ENCODE results near the gene CEL. TPM values are rescaled to one million over a fixed set of nuclear protein-coding genes. Genes with fewer than 3 reads are reported as not detected.
"Not testable (repeated sequence)": the region's sequence is repeated elsewhere in the genome, so short reads cannot be mapped to it uniquely, and the experiment has no call there.

Gene CEL
- 10 to 100 TPM in 2 of 4 donors, 1 to 10 TPM in 1, under 1 TPM in 1; 0.38 to 31.2 (median 8.4) TPM for total RNA-seq

DNA sequence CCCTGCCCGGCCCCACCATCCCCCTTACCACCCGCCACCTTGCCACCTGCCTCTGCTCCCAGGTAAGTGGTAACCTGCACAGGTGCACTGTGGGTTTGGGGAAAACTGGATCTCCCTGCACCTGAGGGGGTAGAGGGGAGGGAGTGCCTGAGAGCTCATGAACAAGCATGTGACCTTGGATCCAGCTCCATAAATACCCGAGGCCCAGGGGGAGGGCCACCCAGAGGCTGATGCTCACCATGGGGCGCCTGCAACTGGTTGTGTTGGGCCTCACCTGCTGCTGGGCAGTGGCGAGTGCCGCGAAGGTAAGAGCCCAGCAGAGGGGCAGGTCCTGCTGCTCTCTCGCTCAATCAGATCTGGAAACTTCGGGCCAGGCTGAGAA lies at the start of gene CEL:
TSS of gene CEL (plus strand) at position 218 of the 382 bp plus-strand sequence. CDS start at position 240, 22 bp downstream.
- 74% methylated on average over 4 of the region's 9 CpGs; no CpG with 5 or more reads in 1 of the 2 donors for WGBS, 2 donors
- DNase-seq (ENCODE audit: low spot score in 2 of 2); H3K4me3 ChIP-seq (ENCODE audit: low read depth, poor library complexity, severe bottlenecking); intact Hi-C loops (cut with DNase I; ENCODE audit: low total_unique reads): not testable (repeated sequence)

GRCh38 chr9:133014696-133015095 lies 47.1 kb upstream of the CEL start:
- no peak overlapping the region for H3K4me3 ChIP-seq (ENCODE audit: low read depth, poor library complexity, severe bottlenecking)
- intact Hi-C loops (cut with DNase I; ENCODE audit: low total_unique reads) = no loop called here
- no peak for DNase-seq (ENCODE audit: low spot score in 2 of 2)
- TF ChIP-seq, protein P1, sequence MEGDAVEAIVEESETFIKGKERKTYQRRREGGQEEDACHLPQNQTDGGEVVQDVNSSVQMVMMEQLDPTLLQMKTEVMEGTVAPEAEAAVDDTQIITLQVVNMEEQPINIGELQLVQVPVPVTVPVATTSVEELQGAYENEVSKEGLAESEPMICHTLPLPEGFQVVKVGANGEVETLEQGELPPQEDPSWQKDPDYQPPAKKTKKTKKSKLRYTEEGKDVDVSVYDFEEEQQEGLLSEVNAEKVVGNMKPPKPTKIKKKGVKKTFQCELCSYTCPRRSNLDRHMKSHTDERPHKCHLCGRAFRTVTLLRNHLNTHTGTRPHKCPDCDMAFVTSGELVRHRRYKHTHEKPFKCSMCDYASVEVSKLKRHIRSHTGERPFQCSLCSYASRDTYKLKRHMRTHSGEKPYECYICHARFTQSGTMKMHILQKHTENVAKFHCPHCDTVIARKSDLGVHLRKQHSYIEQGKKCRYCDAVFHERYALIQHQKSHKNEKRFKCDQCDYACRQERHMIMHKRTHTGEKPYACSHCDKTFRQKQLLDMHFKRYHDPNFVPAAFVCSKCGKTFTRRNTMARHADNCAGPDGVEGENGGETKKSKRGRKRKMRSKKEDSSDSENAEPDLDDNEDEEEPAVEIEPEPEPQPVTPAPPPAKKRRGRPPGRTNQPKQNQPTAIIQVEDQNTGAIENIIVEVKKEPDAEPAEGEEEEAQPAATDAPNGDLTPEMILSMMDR (IDR thresholded peaks at IDR 0.05) = no peak
- TF ChIP-seq POLR2A (IDR thresholded peaks at IDR 0.05) = no peak
- 86% methylated on average over 5 of the region's 5 CpGs for WGBS, 2 donors

DNA sequence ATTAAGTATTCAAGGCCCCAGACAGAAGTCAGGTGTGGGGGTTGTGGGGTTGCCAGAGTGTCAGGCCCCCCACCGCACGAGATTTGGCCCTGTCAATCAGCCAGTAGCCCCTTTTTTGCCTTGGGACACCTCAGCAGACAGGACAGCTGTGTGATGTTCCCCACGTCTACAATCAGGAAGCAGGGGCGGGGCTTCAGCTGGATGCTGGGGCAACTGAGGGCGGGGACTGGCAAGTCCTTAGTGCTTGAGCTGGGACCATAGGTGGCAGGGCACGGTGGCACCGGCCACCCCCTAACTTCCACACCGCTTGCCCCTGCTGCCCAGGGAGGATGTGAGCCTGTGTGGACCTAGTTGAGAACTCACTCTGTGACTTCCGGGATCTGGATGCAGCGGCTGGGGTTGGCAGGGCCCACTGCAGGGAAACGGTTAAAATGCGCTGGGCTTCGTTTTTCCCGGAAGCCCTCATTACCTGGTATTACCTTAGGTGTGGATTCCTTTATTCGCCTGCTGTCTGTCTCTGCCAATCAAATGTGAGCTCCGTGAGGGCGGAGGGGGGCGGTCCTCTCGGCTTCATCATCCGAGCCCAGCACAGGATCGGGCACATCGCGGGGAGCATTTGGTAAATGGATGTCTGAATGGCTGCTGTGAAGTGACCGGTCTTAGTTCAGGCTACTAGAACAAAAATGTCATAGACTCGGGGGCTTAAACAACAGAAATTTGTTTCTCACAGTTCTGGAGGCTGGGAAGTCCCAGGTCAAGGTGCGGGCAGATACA lies 38.5 kb upstream of the CEL start:
- H3K4me3 ChIP-seq (ENCODE audit: low read depth, poor library complexity, severe bottlenecking) = no peak overlapping the region
- DNase-seq (ENCODE audit: low spot score in 2 of 2) = no peak
- TF ChIP-seq POLR2A (IDR thresholded peaks at IDR 0.05) = no peak
- TF ChIP-seq, protein P1 (IDR thresholded peaks at IDR 0.05) = no peak
- intact Hi-C loops (cut with DNase I; ENCODE audit: low total_unique reads) = no loop called here
- WGBS, 2 donors = 66 to 71% methylated on average over 26 of the region's 26 CpGs

DNA sequence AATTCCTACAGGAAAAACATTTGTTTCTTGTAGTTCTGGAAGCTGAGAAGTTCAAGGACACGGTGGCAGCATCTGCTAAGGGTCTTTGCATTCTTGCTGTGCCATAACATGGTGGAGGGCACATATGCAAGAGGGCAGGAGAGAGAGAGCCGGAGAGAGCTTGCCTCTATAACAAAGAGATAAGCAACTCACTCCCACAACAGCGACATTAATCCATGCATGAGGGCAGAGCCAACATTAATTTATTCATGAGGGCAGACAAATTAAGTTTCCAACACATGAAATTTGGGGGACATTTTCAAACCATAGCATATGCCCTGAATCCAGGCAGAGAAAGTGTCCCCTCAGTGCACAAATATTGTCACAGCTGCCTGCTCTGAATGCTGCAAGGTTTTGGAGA lies 35.4 kb upstream of the CEL start:
- H3K4me3 ChIP-seq (ENCODE audit: low read depth, poor library complexity, severe bottlenecking) = no peak overlapping the region
- DNase-seq (ENCODE audit: low spot score in 2 of 2) = no peak
- WGBS, 2 donors = 49 to 62% methylated on average over 3 of the region's 3 CpGs
- no peak for TF ChIP-seq POLR2A (IDR thresholded peaks at IDR 0.05)
- TF ChIP-seq, protein P1 (IDR thresholded peaks at IDR 0.05) = no peak
- intact Hi-C loops (cut with DNase I; ENCODE audit: low total_unique reads) = no loop called here

GRCh38 chr9:133027134-133027533 lies 34.6 kb upstream of the CEL start:
- intact Hi-C loops (cut with DNase I; ENCODE audit: low total_unique reads) = no loop called here
- no peak for TF ChIP-seq POLR2A (IDR thresholded peaks at IDR 0.05)
- TF ChIP-seq, protein P1 (IDR thresholded peaks at IDR 0.05) = no peak
- 46 to 55% methylated on average over 5 of the region's 5 CpGs for WGBS, 2 donors
- no peak overlapping the region for H3K4me3 ChIP-seq (ENCODE audit: low read depth, poor library complexity, severe bottlenecking)
- DNase-seq (ENCODE audit: low spot score in 2 of 2) = no peak

DNA sequence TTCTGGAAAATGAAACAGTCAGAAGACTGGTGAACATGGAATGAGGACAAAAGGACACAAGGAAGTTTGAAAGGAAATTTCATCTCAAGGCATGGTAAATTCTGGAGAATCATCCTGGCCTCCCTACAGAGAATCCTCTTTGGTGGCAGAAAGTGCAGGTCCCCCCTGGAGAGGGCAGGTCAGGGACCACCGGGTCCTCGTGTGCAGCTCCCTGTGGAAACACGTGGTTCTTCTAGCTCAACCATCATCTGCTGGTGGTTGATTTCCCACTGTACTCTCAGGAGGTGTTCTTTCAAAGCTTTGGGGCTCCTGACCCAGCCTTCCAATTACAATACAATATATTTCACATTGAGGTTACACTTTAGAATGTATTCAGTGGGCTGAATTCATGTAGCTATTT lies 33.6 kb upstream of the CEL start:
- no peak overlapping the region for H3K4me3 ChIP-seq (ENCODE audit: low read depth, poor library complexity, severe bottlenecking)
- TF ChIP-seq, protein P1 (IDR thresholded peaks at IDR 0.05) = no peak
- no peak for TF ChIP-seq POLR2A (IDR thresholded peaks at IDR 0.05)
- no peak for DNase-seq (ENCODE audit: low spot score in 2 of 2)
- intact Hi-C loops (cut with DNase I; ENCODE audit: low total_unique reads) = no loop called here
- 73 to 77% methylated on average over 3 of the region's 3 CpGs for WGBS, 2 donors

Data from lower leg skin (tissue), 4 donors.